ENCODE results near the gene NFASC. TPM values are rescaled to one million over a fixed set of nuclear protein-coding genes. Genes with fewer than 3 reads are reported as not detected.

NFASC gene
- total RNA-seq, 1 experiment from 2014 or later, result 20.1 TPM

GRCh38 chr1:204866051-204866596 lies 4.5 kb upstream of the NFASC start:
- Mint-ChIP-seq H3K9me3 (no peaks in the 10 kb centered on the region), H3K4me1 (peaks cover 12% of the 10 kb centered on the region), H3K4me3 (no peak overlapping the region), H3K36me3 (no peaks in the 10 kb centered on the region), H3K27ac (no peak overlapping the region), H3K27me3 (ENCODE audit: low read depth) (no peaks in the 10 kb centered on the region; the same call in 1 of the 2 replicates)
- CTCF ChIA-PET, result interaction anchor here (0.6 to 1.0 kb wide), 5 partner anchors 29 to 363 kb away, joined by 3 to 5 read pairs (median 3); no protein-coding TSS in a partner anchor
- POLR2A ChIA-PET, result interaction anchor here (0.5 to 1.2 kb wide), 2 partner anchors 38 to 198 kb away, joined by 3 to 4 read pairs; no protein-coding TSS in a partner anchor
- ATAC-seq (no peak), DNase-seq (ENCODE audit: low spot score) (no peak)
- TF ChIP-seq, protein P1, sequence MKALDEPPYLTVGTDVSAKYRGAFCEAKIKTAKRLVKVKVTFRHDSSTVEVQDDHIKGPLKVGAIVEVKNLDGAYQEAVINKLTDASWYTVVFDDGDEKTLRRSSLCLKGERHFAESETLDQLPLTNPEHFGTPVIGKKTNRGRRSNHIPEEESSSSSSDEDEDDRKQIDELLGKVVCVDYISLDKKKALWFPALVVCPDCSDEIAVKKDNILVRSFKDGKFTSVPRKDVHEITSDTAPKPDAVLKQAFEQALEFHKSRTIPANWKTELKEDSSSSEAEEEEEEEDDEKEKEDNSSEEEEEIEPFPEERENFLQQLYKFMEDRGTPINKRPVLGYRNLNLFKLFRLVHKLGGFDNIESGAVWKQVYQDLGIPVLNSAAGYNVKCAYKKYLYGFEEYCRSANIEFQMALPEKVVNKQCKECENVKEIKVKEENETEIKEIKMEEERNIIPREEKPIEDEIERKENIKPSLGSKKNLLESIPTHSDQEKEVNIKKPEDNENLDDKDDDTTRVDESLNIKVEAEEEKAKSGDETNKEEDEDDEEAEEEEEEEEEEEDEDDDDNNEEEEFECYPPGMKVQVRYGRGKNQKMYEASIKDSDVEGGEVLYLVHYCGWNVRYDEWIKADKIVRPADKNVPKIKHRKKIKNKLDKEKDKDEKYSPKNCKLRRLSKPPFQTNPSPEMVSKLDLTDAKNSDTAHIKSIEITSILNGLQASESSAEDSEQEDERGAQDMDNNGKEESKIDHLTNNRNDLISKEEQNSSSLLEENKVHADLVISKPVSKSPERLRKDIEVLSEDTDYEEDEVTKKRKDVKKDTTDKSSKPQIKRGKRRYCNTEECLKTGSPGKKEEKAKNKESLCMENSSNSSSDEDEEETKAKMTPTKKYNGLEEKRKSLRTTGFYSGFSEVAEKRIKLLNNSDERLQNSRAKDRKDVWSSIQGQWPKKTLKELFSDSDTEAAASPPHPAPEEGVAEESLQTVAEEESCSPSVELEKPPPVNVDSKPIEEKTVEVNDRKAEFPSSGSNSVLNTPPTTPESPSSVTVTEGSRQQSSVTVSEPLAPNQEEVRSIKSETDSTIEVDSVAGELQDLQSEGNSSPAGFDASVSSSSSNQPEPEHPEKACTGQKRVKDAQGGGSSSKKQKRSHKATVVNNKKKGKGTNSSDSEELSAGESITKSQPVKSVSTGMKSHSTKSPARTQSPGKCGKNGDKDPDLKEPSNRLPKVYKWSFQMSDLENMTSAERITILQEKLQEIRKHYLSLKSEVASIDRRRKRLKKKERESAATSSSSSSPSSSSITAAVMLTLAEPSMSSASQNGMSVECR (CRISPR knock-in tag; IDR thresholded peaks at IDR 0.05; ENCODE audit: borderline replicate concordance), result no peak
- TF ChIP-seq, protein P2, sequence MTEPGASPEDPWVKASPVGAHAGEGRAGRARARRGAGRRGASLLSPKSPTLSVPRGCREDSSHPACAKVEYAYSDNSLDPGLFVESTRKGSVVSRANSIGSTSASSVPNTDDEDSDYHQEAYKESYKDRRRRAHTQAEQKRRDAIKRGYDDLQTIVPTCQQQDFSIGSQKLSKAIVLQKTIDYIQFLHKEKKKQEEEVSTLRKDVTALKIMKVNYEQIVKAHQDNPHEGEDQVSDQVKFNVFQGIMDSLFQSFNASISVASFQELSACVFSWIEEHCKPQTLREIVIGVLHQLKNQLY (CRISPR knock-in tag; IDR thresholded peaks at IDR 0.05), result no peak
- TF ChIP-seq FOXK1 (CRISPR knock-in tag; IDR thresholded peaks at IDR 0.05) (no peak), RORB (CRISPR knock-in tag; IDR thresholded peaks at IDR 0.05) (no peak), ZNF219 (CRISPR knock-in tag; IDR thresholded peaks at IDR 0.05; ENCODE audit: borderline replicate concordance) (no peak), GRHL2 (CRISPR knock-in tag; IDR thresholded peaks at IDR 0.05; ENCODE audit: insufficient replicate concordance, severe bottlenecking) (no peak), ZNF317 (CRISPR knock-in tag; IDR thresholded peaks at IDR 0.05; ENCODE audit: borderline replicate concordance, low read depth) (no peak), JUN (CRISPR knock-in tag; IDR thresholded peaks at IDR 0.05) (no peak), USF1 (CRISPR knock-in tag; IDR thresholded peaks at IDR 0.05) (no peak), ZNF671 (CRISPR knock-in tag; IDR thresholded peaks at IDR 0.05) (no peak)

- TF ChIP-seq E2F1 (CRISPR knock-in tag; IDR thresholded peaks at IDR 0.05) (no peak), ZMAT4 (CRISPR knock-in tag; IDR thresholded peaks at IDR 0.05) (no peak), SMAD4 (CRISPR knock-in tag; IDR thresholded peaks at IDR 0.05) (no peak), NR2C2 (CRISPR knock-in tag; IDR thresholded peaks at IDR 0.05) (no peak), ZBTB21 (CRISPR knock-in tag; IDR thresholded peaks at IDR 0.05; ENCODE audit: borderline replicate concordance) (no peak), NFATC4 (CRISPR knock-in tag; IDR thresholded peaks at IDR 0.05) (no peak), RORB (CRISPR knock-in tag; IDR thresholded peaks at IDR 0.05) (no peak), ZNF425 (CRISPR knock-in tag; conservative IDR thresholded peaks at IDR 0.05) (no peak), MYBL2 (CRISPR knock-in tag; IDR thresholded peaks at IDR 0.05) (no peak)
- TF ChIP-seq, protein P3, sequence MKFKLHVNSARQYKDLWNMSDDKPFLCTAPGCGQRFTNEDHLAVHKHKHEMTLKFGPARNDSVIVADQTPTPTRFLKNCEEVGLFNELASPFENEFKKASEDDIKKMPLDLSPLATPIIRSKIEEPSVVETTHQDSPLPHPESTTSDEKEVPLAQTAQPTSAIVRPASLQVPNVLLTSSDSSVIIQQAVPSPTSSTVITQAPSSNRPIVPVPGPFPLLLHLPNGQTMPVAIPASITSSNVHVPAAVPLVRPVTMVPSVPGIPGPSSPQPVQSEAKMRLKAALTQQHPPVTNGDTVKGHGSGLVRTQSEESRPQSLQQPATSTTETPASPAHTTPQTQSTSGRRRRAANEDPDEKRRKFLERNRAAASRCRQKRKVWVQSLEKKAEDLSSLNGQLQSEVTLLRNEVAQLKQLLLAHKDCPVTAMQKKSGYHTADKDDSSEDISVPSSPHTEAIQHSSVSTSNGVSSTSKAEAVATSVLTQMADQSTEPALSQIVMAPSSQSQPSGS (CRISPR knock-in tag; IDR thresholded peaks at IDR 0.05; ENCODE audit: borderline replicate concordance, low read depth), result no peak
- TF ChIP-seq, protein P4, sequence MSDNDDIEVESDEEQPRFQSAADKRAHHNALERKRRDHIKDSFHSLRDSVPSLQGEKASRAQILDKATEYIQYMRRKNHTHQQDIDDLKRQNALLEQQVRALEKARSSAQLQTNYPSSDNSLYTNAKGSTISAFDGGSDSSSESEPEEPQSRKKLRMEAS (CRISPR knock-in tag; IDR thresholded peaks at IDR 0.05), result no peak
- TF ChIP-seq, protein P5, sequence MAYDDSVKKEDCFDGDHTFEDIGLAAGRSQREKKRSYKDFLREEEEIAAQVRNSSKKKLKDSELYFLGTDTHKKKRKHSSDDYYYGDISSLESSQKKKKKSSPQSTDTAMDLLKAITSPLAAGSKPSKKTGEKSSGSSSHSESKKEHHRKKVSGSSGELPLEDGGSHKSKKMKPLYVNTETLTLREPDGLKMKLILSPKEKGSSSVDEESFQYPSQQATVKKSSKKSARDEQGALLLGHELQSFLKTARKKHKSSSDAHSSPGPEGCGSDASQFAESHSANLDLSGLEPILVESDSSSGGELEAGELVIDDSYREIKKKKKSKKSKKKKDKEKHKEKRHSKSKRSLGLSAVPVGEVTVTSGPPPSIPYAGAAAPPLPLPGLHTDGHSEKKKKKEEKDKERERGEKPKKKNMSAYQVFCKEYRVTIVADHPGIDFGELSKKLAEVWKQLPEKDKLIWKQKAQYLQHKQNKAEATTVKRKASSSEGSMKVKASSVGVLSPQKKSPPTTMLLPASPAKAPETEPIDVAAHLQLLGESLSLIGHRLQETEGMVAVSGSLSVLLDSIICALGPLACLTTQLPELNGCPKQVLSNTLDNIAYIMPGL (CRISPR knock-in tag; IDR thresholded peaks at IDR 0.05), result no peak
- POLR2A ChIA-PET, result no interaction called here
- no peak overlapping the region for H3K27ac Mint-ChIP-seq
- ATAC-seq (no peak), DNase-seq (ENCODE audit: low spot score) (no peak)
- no peaks in the 10 kb centered on the region for H3K9me3 Mint-ChIP-seq
- H3K27me3 Mint-ChIP-seq (ENCODE audit: low read depth), result no peaks in the 10 kb centered on the region; the same call in 1 of the 2 replicates
- no peaks in the 10 kb centered on the region for H3K36me3 Mint-ChIP-seq
- CTCF ChIA-PET, result no interaction called here
- H3K4me3 Mint-ChIP-seq, result no peak overlapping the region
- peaks cover 12% of the 10 kb centered on the region for H3K4me1 Mint-ChIP-seq
Measured at GRCh38 chr1:204867203-204867602, 3.5 kb upstream of the NFASC start.

All from WTC11 (cell line).